HepG2 (cell line): Measurements from ENCODE around the gene CIITA. TPM values are rescaled to one million over a fixed set of nuclear protein-coding genes. Genes with fewer than 3 reads are reported as not detected.

Source experiments
- BHLHE40 ChIP-seq: IDR thresholded peaks from 2 replicates; pipeline ENCODE4 v1.6.1; 2011; ENCODE audit warnings: low read length, improper control_type of control experiment
- CBX1 ChIP-seq: IDR thresholded peaks from one replicate; pipeline ENCODE4 v1.6.1; 2016; ENCODE audit warnings: antibody characterized with exemption, low read depth
- FOXC1 ChIP-seq: sonication (generic); formaldehyde crosslinking; IDR thresholded peaks from 2 replicates; pipeline ENCODE4 v1.8.0; 2022; ENCODE audit warnings: mild to moderate bottlenecking, missing genetic modification reagents, borderline replicate concordance
- GMEB1 ChIP-seq: sonication (generic); formaldehyde crosslinking; IDR thresholded peaks from 2 replicates; pipeline ENCODE4 v1.5.1; 2020; ENCODE audit warnings: missing genetic modification reagents, mild to moderate bottlenecking, borderline replicate concordance
- HNF4G ChIP-seq, 2 experiments: sonication (generic) in 1 of 2; formaldehyde crosslinking in 1 of 2; IDR thresholded peaks; 2 replicates each; pipeline versions ENCODE4 v1.4.0 to v1.6.1; 2011 to 2020; ENCODE audit warnings: borderline replicate concordance in 2 of 2, low read depth in 2 of 2, mild to moderate bottlenecking in 2 of 2, low read length in 1 of 2, missing genetic modification reagents in 1 of 2, moderate library complexity in 1 of 2
- HNRNPL ChIP-seq: fragments of 200-400 bp; formaldehyde crosslinking; IDR thresholded peaks from 2 replicates; pipeline ENCODE4 v1.6.1; 2017; ENCODE audit warnings: mild to moderate bottlenecking, low read depth, low read length
- KDM5A ChIP-seq: fragments of 200-600 bp; sonication (generic); IDR thresholded peaks from 2 replicates; pipeline ENCODE4 v1.7.0; 2018; ENCODE audit warnings: antibody characterized with exemption, mild to moderate bottlenecking, low read length, borderline replicate concordance
- KLF12 ChIP-seq: sonication (generic); formaldehyde crosslinking; IDR thresholded peaks from 2 replicates; pipeline ENCODE4 v1.4.0; 2020; ENCODE audit warnings: missing genetic modification reagents, borderline replicate concordance
- MIXL1 ChIP-seq: IDR thresholded peaks from 2 replicates; pipeline ENCODE4 v1.6.1; 2016
- RBM39 ChIP-seq: fragments of 200-400 bp; formaldehyde crosslinking; IDR thresholded peaks from one replicate; pipeline ENCODE4 v1.6.1; 2018; ENCODE audit warnings: antibody characterized with exemption, mild to moderate bottlenecking, low read depth, low read length; ENCODE audit not compliant: poor library complexity, severe bottlenecking
- ZBTB7B ChIP-seq: sonication (generic); formaldehyde crosslinking; IDR thresholded peaks from 2 replicates; pipeline ENCODE4 v1.4.0; 2020; ENCODE audit warnings: missing genetic modification reagents
- ZFP91 ChIP-seq: sonication (generic); formaldehyde crosslinking; IDR thresholded peaks from 2 replicates; pipeline ENCODE4 v1.9.0; 2022; ENCODE audit warnings: missing genetic modification reagents, mild to moderate bottlenecking, borderline replicate concordance
- ZNF124 ChIP-seq: sonication (generic); formaldehyde crosslinking; IDR thresholded peaks from 2 replicates; pipeline ENCODE4 v1.4.0; 2020; ENCODE audit warnings: missing genetic modification reagents
- ZNF281 ChIP-seq: sonication (generic); formaldehyde crosslinking; IDR thresholded peaks from 2 replicates; pipeline ENCODE4 v1.4.0; 2020; ENCODE audit warnings: missing genetic modification reagents, borderline replicate concordance
- ZNF776 ChIP-seq: sonication (generic); formaldehyde crosslinking; IDR thresholded peaks from 2 replicates; pipeline ENCODE4 v1.4.0; 2020; ENCODE audit warnings: mild to moderate bottlenecking, missing genetic modification reagents
- ZNF781 ChIP-seq: sonication (generic); formaldehyde crosslinking; IDR thresholded peaks from 2 replicates; pipeline ENCODE4 v1.5.1; 2020; ENCODE audit warnings: borderline replicate concordance, mild to moderate bottlenecking, missing genetic modification reagents; ENCODE audit errors: not compliant biosample characterization
- ZNF83 ChIP-seq: sonication (generic); formaldehyde crosslinking; IDR thresholded peaks from 2 replicates; pipeline ENCODE4 v1.4.0; 2020; ENCODE audit warnings: missing genetic modification reagents, mild to moderate bottlenecking, borderline replicate concordance
- ZSCAN22 ChIP-seq: sonication (generic); formaldehyde crosslinking; IDR thresholded peaks from 2 replicates; pipeline ENCODE4 v1.4.0; 2020; ENCODE audit warnings: mild to moderate bottlenecking, missing genetic modification reagents
- polyA plus RNA-seq, 8 experiments: library from polyadenylated mRNA; depleted of rRNA in 3 of 8; stranded (reverse) in 7 of 8; unstranded in 1 of 8; fragments of >200 nt; fragmentation: Illumina TruSeq in 4 of 8; extraction: Trizol in 4 of 8; gene quantifications; 2 replicates each; pipeline versions ENCODE4 v1.2.1 to v1.2.3, GENCODE V29; 2011 to 2016; ENCODE audit warnings: low read depth in 4 of 8, missing spikeins in 1 of 8, mixed read lengths in 1 of 8; ENCODE audit not compliant: insufficient read depth in 1 of 8
- total RNA-seq, 5 experiments: library from RNA; depleted of rRNA; stranded (reverse); fragments of >200 nt; fragmentation: Illumina TruSeq; extraction: Trizol; gene quantifications; 2 replicates each; pipeline ENCODE4 v1.2.3, GENCODE V29; 2016; ENCODE audit warnings: low read depth in 1 of 5
- TF ChIP-seq, protein P1 (sequence below): sonication (generic); formaldehyde crosslinking; IDR thresholded peaks from 2 replicates; pipeline ENCODE4 v1.5.0; 2020; ENCODE audit warnings: missing genetic modification reagents

The CIITA gene
- total and polyA plus RNA-seq, 2 of the 13 experiments (the other 11 are each of a cell fraction or from before 2014, with no cell fraction given) = 0.08 to 0.09 TPM

DNA sequence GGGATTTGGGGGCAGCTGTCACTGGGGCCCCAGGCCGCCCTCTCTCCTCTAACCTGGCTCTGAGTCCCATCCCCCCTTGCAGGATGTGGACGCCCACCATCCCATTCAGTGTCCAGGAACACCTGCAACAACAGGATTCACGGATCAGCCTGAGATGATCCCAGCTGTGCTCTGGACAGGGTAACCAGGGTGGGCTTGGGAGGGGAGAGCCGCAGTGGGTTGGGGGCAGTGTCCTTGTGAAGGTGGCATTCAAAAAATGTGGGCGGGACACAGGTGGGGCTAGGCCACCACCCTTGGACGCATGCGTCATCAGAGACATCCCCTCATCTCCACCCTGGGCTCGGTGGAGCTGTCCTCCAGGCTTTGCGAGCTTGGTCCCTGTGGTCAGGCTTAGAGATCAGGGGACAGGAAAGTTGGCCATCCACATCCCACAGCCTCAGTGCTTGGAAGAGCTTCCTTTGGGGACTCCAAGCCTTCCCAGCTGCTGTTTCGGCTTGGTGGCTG is 46.2 kb downstream of the CIITA start (continued):
- TF ChIP-seq ZFP91 (CRISPR knock-in tag) (0 out of 2 replicates have a peak, but pooled peaks have one; percentile 85), RBM39 (no peak), MIXL1 (CRISPR knock-in tag) (no peak), GMEB1 (CRISPR knock-in tag) (no peak), ZNF781 (CRISPR knock-in tag) (peak; percentile 9), ZNF776 (peak; percentile 21), KLF12 (CRISPR knock-in tag) (no peak), ZNF281 (0 out of 2 replicates have a peak, but pooled peaks have one; percentile 16), CBX1 (no peak), ZBTB7B (CRISPR knock-in tag) (peak; percentile 77; the same call in 1 of the 2 replicates), HNRNPL (no peak), BHLHE40 (no peak), HNF4G (IDR thresholded peaks at IDR 0.05; ENCODE audit: borderline replicate concordance, low read depth, low read length) (no peak), HNF4G (CRISPR knock-in tag; IDR thresholded peaks at IDR 0.05; ENCODE audit: borderline replicate concordance, low read depth) (no peak), ZNF124 (peak; percentile 16; the same call in 1 of the 2 replicates), ZNF83 (no peak), ZSCAN22 (CRISPR knock-in tag) (no peak), KDM5A (no peak), FOXC1 (CRISPR knock-in tag) (no peak)
- TF ChIP-seq, protein P1, sequence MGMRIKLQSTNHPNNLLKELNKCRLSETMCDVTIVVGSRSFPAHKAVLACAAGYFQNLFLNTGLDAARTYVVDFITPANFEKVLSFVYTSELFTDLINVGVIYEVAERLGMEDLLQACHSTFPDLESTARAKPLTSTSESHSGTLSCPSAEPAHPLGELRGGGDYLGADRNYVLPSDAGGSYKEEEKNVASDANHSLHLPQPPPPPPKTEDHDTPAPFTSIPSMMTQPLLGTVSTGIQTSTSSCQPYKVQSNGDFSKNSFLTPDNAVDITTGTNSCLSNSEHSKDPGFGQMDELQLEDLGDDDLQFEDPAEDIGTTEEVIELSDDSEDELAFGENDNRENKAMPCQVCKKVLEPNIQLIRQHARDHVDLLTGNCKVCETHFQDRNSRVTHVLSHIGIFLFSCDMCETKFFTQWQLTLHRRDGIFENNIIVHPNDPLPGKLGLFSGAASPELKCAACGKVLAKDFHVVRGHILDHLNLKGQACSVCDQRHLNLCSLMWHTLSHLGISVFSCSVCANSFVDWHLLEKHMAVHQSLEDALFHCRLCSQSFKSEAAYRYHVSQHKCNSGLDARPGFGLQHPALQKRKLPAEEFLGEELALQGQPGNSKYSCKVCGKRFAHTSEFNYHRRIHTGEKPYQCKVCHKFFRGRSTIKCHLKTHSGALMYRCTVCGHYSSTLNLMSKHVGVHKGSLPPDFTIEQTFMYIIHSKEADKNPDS = no peak
